Breast epithelium (tissue), 4 donors: Measurements from ENCODE around the gene DGKI. TPM values are rescaled to one million over a fixed set of nuclear protein-coding genes. Genes with fewer than 3 reads are reported as not detected.

Experiments used
- DNase-seq, 2 donors: peaks; one replicate each; pipeline ENCODE4 v3.0.0-alpha.2; 2019; ENCODE audit warnings: low spot score in 2 of 2
- H3K27ac ChIP-seq, 2 donors: fragments of 200-600 bp; sonication (generic) in 1 of 2; one replicate each; pipeline ENCODE4 v1.5.1; 2016 to 2019; ENCODE audit warnings: mild to moderate bottlenecking in 1 of 2
- H3K27me3 ChIP-seq, 2 donors: fragments of 200-600 bp; sonication (generic) in 1 of 2; one replicate each; pipeline versions ENCODE4 v1.5.1 to v1.6.0; 2017 to 2019; ENCODE audit warnings: control low read depth in 1 of 2, mild to moderate bottlenecking in 1 of 2
- H3K36me3 ChIP-seq: fragments of 200-600 bp; one replicate; pipeline ENCODE4 v1.5.1; 2019
- H3K4me1 ChIP-seq, 2 donors: fragments of 200-600 bp; sonication (generic); one replicate each; pipeline ENCODE4 v1.5.1; 2016 to 2019; ENCODE audit warnings: control low read depth in 1 of 2
- H3K4me3 ChIP-seq, 3 donors: fragments of 200-600 bp; sonication (generic); 1 replicate in 2 of 3; 2 replicates in 1 of 3; pipeline ENCODE4 v1.5.1; 2016 to 2019; ENCODE audit warnings: mild to moderate bottlenecking in 3 of 3, moderate library complexity in 2 of 3
- H3K9me3 ChIP-seq, 2 donors: fragments of 200-600 bp; sonication (generic) in 1 of 2; one replicate each; pipeline ENCODE4 v1.5.1; 2016 to 2019; ENCODE audit warnings: control low read depth in 1 of 2
- CTCF ChIP-seq, 3 donors: fragments of 450-650 bp; IDR thresholded peaks; one replicate each; pipeline ENCODE4 v1.5.1; 2016 to 2017; ENCODE audit warnings: antibody characterized with exemption in 3 of 3, mild to moderate bottlenecking in 3 of 3, moderate library complexity in 3 of 3
- POLR2A ChIP-seq: fragments of 450-650 bp; IDR thresholded peaks from one replicate; pipeline ENCODE4 v1.6.1; 2016; ENCODE audit warnings: antibody characterized with exemption, mild to moderate bottlenecking, moderate library complexity
- POLR2AphosphoS5 ChIP-seq, 3 donors: sonication (generic); formaldehyde crosslinking; IDR thresholded peaks; one replicate each; pipeline ENCODE4 v1.6.1; 2017; ENCODE audit warnings: antibody characterized with exemption in 3 of 3
- intact Hi-C: fragments of 100-400 bp; cut with DNase I; formaldehyde crosslinking; loops from one replicate; pipeline ENCODE4 v1.15.1; 2023; ENCODE audit warnings: low total_unique reads
- total RNA-seq, 3 donors: library from RNA; depleted of rRNA; stranded (reverse); fragments of >200 nt; gene quantifications; one replicate each; pipeline ENCODE4 v1.1.0, GENCODE V29; 2016

DGKI gene
- total RNA-seq, 3 donors from 2014 or later: 2.7 to 4.1 (median 2.9) TPM

GRCh38 chr7:137882806-137883205 lies 36.0 kb upstream of the DGKI start:
- TF ChIP-seq POLR2A: no peak
- no peak for TF ChIP-seq CTCF (IDR thresholded peaks at IDR 0.05)
- TF ChIP-seq POLR2AphosphoS5 (IDR thresholded peaks at IDR 0.05): no peak
- intact Hi-C loops: no loop called here
- peaks cover 25% of the 10 kb centered on the region for H3K36me3 ChIP-seq
- H3K27me3 ChIP-seq: no peaks in the 10 kb centered on the region
- no peak overlapping the region for H3K4me3 ChIP-seq
- H3K4me1 ChIP-seq: no peaks in the 10 kb centered on the region
- no peak for DNase-seq
- H3K27ac ChIP-seq: no peak overlapping the region
- H3K9me3 ChIP-seq: peaks cover 6 to 9% of the 10 kb centered on the region in 2 donors

DNA sequence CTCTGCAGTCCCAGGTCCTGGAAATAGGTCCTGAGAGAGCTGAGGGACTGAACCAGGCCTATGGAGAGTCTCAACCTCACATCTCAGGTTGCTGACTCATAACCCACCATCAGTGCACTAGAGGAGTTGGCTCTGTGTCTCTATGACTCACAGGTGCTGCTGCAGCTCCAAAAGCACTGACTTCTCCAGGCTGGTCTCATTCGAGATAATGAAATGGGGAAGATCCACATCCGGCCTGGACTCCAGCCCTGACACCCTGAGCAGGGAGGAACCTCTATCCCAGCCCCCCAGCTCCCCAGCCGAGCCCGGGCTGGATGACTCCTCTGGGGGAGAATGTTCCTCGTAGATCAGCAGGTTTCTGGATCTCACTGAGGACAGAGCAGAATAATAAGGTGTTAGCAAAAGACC lies 35.5 kb upstream of the DGKI start:
- H3K4me1 ChIP-seq: no peaks in the 10 kb centered on the region
- TF ChIP-seq POLR2AphosphoS5 (IDR thresholded peaks at IDR 0.05): no peak
- TF ChIP-seq CTCF (IDR thresholded peaks at IDR 0.05): no peak
- no peak for TF ChIP-seq POLR2A
- peaks cover 25% of the 10 kb centered on the region for H3K36me3 ChIP-seq
- peaks cover 6 to 9% of the 10 kb centered on the region in 2 donors for H3K9me3 ChIP-seq
- H3K4me3 ChIP-seq: no peak overlapping the region
- intact Hi-C loops: no loop called here
- H3K27ac ChIP-seq: no peak overlapping the region
- H3K27me3 ChIP-seq: no peaks in the 10 kb centered on the region
- no peak for DNase-seq

DNA sequence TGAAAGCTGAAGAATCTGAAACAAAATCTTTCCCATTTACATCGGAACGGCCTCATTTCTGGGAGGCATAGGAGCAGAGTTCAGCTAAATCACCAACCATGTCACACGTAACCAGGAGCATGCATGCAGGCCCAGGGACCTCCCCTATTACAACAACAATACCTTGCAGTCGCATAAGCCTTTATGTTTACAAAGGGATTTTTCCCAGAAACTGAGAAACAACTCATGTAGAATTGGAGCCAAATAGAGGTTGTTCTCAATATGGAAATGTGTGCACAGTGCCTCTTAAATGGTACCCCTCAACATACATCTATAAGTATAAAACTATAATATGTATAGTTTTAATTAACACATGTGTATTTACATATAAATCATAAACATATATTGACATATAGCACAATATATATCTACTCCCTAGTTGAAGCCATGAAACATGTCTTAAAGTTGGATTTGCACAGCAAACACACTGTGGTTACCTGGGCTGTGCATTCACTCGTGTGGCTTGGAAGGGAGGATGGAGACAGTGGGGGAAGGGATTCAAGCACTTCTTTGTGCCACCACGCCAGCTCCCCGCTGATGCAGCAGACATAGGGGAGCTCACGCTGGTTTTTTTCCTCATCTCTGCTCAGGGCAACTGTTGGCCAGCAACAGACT lies 35.0 kb upstream of the DGKI start:
- no peaks in the 10 kb centered on the region for H3K27me3 ChIP-seq
- H3K4me3 ChIP-seq: no peak overlapping the region
- peaks cover 25% of the 10 kb centered on the region for H3K36me3 ChIP-seq
- peak overlapping the region in 1 of 2 donors; percentile 20 for H3K27ac ChIP-seq
- peaks cover 6 to 9% of the 10 kb centered on the region in 2 donors for H3K9me3 ChIP-seq
- TF ChIP-seq CTCF (IDR thresholded peaks at IDR 0.05) (no peak), POLR2A (no peak)
- intact Hi-C loops: no loop called here
- DNase-seq: no peak
- H3K4me1 ChIP-seq: no peaks in the 10 kb centered on the region

- Histone ChIP-seq H3K9me3 (peaks cover 6 to 9% of the 10 kb centered on the region in 2 donors), H3K27ac (peak overlapping the region in 1 of 2 donors; percentile 87), H3K36me3 (peaks cover 25% of the 10 kb centered on the region), H3K27me3 (no peaks in the 10 kb centered on the region), H3K4me3 (no peak overlapping the region), H3K4me1 (no peaks in the 10 kb centered on the region)
- intact Hi-C loops: no loop called here
- DNase-seq: no peak
- TF ChIP-seq POLR2A (no peak), CTCF (IDR thresholded peaks at IDR 0.05) (no peak)
Observed at GRCh38 chr7:137880432-137880831, 33.7 kb upstream of the DGKI start.

DNA sequence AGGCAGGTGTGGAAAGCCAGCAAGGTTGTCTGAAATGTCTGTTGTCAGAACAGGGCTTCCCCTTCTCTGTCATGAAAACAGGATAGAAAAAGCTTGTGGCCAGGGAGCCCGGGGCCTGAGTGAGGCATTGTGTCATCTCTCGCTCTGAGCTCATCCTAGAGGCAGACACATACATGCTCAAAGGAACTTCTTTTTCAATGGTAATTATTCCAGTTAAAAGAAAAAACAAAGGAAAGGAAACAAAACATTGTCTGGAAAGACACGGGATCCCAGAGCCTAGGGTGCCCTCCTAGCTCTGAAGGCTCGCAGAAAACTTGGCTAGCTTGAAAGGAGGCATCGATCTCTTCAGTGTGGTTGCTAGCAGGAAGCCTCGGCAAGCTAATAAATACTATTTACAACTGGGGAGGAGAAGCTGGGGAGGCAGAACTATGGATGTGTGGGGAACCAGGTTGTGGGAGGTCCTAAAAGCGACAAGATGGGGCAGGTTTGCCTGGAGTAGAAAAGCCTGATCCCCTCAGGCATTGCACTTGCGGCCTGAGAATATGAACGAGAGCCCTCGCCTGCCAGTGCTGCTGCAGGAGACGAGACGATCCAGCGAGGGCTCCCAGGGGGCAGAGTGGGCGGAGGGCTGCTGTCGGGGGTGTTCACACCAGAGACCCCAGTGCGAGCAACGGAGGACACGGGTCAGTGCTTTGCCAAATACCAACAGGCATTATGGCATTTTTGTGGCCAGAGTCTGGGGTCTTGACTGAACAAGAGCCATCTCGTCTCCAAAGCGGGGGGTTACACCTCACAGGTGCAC lies 32.8 kb upstream of the DGKI start:
- intact Hi-C loops: no loop called here
- DNase-seq: no peak
- TF ChIP-seq CTCF (IDR thresholded peaks at IDR 0.05) (no peak), POLR2A (no peak), POLR2AphosphoS5 (IDR thresholded peaks at IDR 0.05) (peak in 1 of 3 donors; percentile 10)
- H3K36me3 ChIP-seq: peaks cover 16% of the 10 kb centered on the region
- H3K27me3 ChIP-seq: no peaks in the 10 kb centered on the region
- peaks cover 6 to 9% of the 10 kb centered on the region in 2 donors for H3K9me3 ChIP-seq
- H3K4me1 ChIP-seq: no peaks in the 10 kb centered on the region
- H3K4me3 ChIP-seq: no peak overlapping the region
- H3K27ac ChIP-seq: peak overlapping the region; percentile 66 to 87
